ENCODE data around the gene GZMM.

Gene GZMM

GRCh38 chr19:512547-513365 is 31.1 kb upstream of the GZMM start:
- peak; percentile 95 for DNase-seq

- DNase-seq, result no peak
Observed at GRCh38 chr19:513368-514165, 30.3 kb upstream of the GZMM start.

- DNase-seq, result no peak
Observed at GRCh38 chr19:514166-514663, 29.6 kb upstream of the GZMM start.

- peak; percentile 70 for DNase-seq
Observed at GRCh38 chr19:517721-518597, 25.9 kb upstream of the GZMM start.

GRCh38 chr19:518598-519231 is 25.1 kb upstream of the GZMM start:
- DNase-seq, result no peak

- no peak for DNase-seq
Observed at GRCh38 chr19:519449-519865, 24.4 kb upstream of the GZMM start.

GRCh38 chr19:522726-523125 is 21.1 kb upstream of the GZMM start:
- DNase-seq, result no peak

- peak; percentile 37 for DNase-seq
Observed at GRCh38 chr19:524062-524674, 19.7 kb upstream of the GZMM start.

GRCh38 chr19:525029-525428 is 18.8 kb upstream of the GZMM start:
- DNase-seq, result no peak

GRCh38 chr19:525857-526419 is 17.9 kb upstream of the GZMM start:
- DNase-seq, result no peak

- no peak for DNase-seq
Observed at GRCh38 chr19:530134-531008, 13.5 kb upstream of the GZMM start.

- peak; percentile 83 for DNase-seq
Observed at GRCh38 chr19:531009-531752, 12.7 kb upstream of the GZMM start.

- DNase-seq, result no peak
Observed at GRCh38 chr19:531753-532560, 11.9 kb upstream of the GZMM start, which contains the start of gene CDC34. Gene CDC34, plus strand, starts transcription at chr19:531760. Its CDS starts 172 bp downstream, at chr19:531932.

GRCh38 chr19:532561-533363 is 11.1 kb upstream of the GZMM start:
- no peak for DNase-seq

- DNase-seq, result no peak
Observed at GRCh38 chr19:533364-534058, 10.3 kb upstream of the GZMM start.

GRCh38 chr19:534088-534487 is 9.8 kb upstream of the GZMM start:
- DNase-seq, result no peak

Measured in NCI-H1436 (cell line).